Measurements from ENCODE around the gene RRP1B.

DNA sequence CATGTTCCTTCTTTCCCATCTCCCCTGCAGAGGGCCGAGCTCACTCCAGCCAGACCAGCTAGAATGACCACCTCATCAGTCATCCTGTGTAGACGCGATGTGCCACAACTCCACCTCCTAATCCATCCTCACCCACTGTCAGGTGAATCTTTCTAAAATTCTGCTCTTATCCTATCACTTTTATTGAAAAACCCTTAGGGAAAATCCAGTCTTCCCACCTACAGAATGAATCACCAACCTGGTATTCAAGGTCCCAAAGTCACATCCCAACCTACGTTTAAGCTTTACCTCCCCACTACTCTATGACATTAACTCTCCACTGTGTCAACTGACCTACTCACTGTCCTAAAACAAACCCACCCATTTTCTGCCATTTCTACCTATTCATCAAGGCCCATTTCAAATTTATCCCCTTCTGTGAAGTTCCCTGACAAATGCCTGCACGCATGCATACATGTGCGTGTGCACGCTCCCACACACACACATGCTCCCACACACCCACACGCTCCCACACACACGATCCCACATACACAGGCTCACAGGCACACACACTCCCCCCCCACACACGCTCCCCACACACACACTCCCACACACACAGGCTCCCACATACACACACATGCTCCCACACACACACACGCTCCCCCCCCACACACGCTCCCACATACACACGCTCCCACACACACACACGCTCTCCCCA lies 27.8 kb upstream of the RRP1B start:
- TF ChIP-seq, protein P1, sequence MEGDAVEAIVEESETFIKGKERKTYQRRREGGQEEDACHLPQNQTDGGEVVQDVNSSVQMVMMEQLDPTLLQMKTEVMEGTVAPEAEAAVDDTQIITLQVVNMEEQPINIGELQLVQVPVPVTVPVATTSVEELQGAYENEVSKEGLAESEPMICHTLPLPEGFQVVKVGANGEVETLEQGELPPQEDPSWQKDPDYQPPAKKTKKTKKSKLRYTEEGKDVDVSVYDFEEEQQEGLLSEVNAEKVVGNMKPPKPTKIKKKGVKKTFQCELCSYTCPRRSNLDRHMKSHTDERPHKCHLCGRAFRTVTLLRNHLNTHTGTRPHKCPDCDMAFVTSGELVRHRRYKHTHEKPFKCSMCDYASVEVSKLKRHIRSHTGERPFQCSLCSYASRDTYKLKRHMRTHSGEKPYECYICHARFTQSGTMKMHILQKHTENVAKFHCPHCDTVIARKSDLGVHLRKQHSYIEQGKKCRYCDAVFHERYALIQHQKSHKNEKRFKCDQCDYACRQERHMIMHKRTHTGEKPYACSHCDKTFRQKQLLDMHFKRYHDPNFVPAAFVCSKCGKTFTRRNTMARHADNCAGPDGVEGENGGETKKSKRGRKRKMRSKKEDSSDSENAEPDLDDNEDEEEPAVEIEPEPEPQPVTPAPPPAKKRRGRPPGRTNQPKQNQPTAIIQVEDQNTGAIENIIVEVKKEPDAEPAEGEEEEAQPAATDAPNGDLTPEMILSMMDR (conservative IDR thresholded peaks at IDR 0.05; ENCODE audit: low read depth in 2 of 2) = no peak
- TF ChIP-seq EZH2 (IDR thresholded peaks at IDR 0.05; ENCODE audit: low read depth, unreplicated experiment) (no peak), JUNB (IDR thresholded peaks at IDR 0.05; ENCODE audit: unreplicated experiment) (no peak), EZH2phosphoT487 (IDR thresholded peaks at IDR 0.05; ENCODE audit: unreplicated experiment) (no peak), POLR2AphosphoS5 (IDR thresholded peaks at IDR 0.05; ENCODE audit: low read depth) (no peak), STAT1 (IDR thresholded peaks at IDR 0.05; ENCODE audit: unreplicated experiment) (no peak)
- TF ChIP-seq, protein P2, sequence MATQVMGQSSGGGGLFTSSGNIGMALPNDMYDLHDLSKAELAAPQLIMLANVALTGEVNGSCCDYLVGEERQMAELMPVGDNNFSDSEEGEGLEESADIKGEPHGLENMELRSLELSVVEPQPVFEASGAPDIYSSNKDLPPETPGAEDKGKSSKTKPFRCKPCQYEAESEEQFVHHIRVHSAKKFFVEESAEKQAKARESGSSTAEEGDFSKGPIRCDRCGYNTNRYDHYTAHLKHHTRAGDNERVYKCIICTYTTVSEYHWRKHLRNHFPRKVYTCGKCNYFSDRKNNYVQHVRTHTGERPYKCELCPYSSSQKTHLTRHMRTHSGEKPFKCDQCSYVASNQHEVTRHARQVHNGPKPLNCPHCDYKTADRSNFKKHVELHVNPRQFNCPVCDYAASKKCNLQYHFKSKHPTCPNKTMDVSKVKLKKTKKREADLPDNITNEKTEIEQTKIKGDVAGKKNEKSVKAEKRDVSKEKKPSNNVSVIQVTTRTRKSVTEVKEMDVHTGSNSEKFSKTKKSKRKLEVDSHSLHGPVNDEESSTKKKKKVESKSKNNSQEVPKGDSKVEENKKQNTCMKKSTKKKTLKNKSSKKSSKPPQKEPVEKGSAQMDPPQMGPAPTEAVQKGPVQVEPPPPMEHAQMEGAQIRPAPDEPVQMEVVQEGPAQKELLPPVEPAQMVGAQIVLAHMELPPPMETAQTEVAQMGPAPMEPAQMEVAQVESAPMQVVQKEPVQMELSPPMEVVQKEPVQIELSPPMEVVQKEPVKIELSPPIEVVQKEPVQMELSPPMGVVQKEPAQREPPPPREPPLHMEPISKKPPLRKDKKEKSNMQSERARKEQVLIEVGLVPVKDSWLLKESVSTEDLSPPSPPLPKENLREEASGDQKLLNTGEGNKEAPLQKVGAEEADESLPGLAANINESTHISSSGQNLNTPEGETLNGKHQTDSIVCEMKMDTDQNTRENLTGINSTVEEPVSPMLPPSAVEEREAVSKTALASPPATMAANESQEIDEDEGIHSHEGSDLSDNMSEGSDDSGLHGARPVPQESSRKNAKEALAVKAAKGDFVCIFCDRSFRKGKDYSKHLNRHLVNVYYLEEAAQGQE (IDR thresholded peaks at IDR 0.05; ENCODE audit: unreplicated experiment) = no peak
- TF ChIP-seq, protein P3, sequence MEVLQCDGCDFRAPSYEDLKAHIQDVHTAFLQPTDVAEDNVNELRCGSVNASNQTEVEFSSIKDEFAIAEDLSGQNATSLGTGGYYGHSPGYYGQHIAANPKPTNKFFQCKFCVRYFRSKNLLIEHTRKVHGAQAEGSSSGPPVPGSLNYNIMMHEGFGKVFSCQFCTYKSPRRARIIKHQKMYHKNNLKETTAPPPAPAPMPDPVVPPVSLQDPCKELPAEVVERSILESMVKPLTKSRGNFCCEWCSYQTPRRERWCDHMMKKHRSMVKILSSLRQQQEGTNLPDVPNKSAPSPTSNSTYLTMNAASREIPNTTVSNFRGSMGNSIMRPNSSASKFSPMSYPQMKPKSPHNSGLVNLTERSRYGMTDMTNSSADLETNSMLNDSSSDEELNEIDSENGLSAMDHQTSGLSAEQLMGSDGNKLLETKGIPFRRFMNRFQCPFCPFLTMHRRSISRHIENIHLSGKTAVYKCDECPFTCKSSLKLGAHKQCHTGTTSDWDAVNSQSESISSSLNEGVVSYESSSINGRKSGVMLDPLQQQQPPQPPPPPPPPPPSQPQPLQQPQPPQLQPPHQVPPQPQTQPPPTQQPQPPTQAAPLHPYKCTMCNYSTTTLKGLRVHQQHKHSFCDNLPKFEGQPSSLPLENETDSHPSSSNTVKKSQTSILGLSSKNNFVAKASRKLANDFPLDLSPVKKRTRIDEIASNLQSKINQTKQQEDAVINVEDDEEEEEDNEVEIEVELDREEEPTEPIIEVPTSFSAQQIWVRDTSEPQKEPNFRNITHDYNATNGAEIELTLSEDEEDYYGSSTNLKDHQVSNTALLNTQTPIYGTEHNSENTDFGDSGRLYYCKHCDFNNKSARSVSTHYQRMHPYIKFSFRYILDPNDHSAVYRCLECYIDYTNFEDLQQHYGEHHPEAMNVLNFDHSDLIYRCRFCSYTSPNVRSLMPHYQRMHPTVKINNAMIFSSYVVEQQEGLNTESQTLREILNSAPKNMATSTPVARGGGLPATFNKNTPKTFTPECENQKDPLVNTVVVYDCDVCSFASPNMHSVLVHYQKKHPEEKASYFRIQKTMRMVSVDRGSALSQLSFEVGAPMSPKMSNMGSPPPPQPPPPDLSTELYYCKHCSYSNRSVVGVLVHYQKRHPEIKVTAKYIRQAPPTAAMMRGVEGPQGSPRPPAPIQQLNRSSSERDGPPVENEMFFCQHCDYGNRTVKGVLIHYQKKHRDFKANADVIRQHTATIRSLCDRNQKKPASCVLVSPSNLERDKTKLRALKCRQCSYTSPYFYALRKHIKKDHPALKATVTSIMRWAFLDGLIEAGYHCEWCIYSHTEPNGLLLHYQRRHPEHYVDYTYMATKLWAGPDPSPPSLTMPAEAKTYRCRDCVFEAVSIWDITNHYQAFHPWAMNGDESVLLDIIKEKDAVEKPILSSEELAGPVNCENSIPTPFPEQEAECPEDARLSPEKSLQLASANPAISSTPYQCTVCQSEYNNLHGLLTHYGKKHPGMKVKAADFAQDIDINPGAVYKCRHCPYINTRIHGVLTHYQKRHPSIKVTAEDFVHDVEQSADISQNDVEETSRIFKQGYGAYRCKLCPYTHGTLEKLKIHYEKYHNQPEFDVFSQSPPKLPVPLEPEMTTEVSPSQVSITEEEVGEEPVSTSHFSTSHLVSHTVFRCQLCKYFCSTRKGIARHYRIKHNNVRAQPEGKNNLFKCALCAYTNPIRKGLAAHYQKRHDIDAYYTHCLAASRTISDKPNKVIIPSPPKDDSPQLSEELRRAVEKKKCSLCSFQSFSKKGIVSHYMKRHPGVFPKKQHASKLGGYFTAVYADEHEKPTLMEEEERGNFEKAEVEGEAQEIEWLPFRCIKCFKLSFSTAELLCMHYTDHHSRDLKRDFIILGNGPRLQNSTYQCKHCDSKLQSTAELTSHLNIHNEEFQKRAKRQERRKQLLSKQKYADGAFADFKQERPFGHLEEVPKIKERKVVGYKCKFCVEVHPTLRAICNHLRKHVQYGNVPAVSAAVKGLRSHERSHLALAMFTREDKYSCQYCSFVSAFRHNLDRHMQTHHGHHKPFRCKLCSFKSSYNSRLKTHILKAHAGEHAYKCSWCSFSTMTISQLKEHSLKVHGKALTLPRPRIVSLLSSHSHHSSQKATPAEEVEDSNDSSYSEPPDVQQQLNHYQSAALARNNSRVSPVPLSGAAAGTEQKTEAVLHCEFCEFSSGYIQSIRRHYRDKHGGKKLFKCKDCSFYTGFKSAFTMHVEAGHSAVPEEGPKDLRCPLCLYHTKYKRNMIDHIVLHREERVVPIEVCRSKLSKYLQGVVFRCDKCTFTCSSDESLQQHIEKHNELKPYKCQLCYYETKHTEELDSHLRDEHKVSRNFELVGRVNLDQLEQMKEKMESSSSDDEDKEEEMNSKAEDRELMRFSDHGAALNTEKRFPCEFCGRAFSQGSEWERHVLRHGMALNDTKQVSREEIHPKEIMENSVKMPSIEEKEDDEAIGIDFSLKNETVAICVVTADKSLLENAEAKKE (CRISPR knock-in tag; IDR thresholded peaks at IDR 0.05) = no peak

Data from GM23338 (cell line).